GM18519 (cell line): ENCODE data around the gene CPEB4.

Experiments
- ATAC-seq: cut with Tn5 transposase; IDR thresholded peaks from one replicate; pipeline ENCODE4 v1.9.1; 2021; ENCODE audit warnings: mild to moderate bottlenecking, moderate library complexity; ENCODE audit not compliant: unreplicated experiment, low FRiP score

The CPEB4 gene

GRCh38 chr5:173909199-173909598 is 21.1 kb downstream of the CPEB4 start:
- ATAC-seq: no peak

DNA sequence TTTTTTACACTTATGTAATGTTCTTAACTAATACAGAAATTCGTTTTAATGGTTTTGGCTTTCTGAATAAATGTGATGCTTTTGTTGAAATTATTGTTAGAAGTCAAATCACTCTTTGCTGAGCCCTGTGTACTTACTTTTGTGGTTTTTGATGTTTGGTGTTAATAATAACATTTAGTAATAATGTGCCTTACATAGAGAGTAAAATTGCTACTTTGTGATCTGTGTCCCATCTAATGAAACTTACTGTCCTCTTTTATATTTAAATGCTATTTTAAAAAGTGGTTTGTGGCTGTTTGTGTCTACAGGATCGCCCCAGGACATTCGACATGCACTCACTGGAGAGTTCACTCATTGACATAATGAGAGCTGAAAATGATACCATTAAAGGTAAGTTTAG is 22.1 kb downstream of the CPEB4 start:
- no peak for ATAC-seq

- no peak for ATAC-seq
Observed at GRCh38 chr5:173911623-173912022, 23.5 kb downstream of the CPEB4 start.

GRCh38 chr5:173913686-173914321 is 25.7 kb downstream of the CPEB4 start:
- no peak for ATAC-seq

DNA sequence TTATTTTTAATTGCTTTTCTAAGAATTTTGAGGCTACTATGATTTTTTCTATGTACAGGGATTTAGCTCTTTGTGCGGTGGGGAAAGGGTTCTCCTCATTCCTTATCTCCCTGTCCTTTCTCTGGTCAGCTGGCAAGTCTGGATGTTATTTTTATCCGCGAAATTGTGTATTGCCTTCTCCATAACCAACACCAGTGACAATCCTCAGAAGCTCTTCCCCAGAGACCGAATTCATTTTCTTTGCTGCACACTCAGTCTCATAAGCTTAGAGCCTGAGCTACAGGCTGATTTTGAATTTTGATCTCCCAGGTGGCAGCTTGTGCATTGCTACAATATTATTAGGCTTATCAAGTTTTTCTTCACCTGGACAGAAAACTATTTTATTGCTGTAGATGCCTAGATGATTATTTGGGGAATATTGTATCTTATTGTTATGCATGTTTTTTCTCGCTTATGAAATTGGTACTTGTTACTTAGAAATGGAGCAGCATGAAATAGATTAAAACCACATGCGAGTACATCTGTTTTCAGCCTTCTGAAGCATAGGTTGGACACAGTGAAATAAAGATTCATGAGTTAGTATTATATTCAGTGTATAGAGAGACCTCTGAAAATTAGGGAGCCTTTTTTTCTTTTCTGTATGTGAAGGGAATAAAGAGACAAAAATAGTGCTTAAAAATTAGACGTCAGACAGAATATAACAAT is 27.3 kb downstream of the CPEB4 start:
- ATAC-seq: no peak

DNA sequence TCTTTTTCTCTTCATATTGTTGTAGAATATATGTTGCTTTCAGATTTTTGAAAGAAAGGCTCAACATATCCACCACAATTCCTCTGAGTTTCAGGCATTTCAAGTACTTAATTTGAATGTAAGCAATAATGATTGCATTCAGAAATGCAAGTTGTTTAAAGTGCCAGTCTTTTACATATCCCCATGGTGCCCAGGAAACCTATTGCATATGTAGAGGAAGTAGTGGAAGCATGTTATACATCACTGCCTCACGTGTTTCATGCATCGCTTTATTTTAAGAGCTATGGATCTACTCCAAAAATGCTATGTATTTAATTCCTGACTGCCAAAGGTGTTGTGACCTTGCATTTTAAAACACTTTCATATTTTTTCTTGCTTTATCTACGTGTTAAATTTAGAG is 28.1 kb downstream of the CPEB4 start:
- no peak for ATAC-seq

GRCh38 chr5:173917788-173918786 is 29.9 kb downstream of the CPEB4 start:
- ATAC-seq: peak; percentile 77

DNA sequence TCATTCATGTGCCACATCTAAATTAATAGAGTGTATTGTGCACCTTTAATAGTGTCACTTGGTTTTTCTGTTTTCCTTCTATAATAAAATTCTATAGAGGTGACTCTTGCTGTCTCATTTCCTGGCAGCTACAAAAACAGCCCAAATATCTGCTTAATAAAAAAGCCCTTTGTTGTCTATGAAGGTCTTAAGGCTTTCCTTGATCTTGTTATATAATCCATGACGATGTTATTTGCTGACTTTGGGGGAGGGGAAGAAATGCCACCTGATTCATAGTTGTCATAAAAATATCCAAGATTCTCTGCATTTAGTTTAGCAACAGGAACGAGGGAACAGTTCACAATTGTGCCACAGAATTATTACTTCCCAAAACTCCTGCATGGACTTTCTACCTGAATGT is 31.3 kb downstream of the CPEB4 start:
- ATAC-seq: no peak

GRCh38 chr5:173920024-173920753 is 32.0 kb downstream of the CPEB4 start:
- ATAC-seq: no peak

DNA sequence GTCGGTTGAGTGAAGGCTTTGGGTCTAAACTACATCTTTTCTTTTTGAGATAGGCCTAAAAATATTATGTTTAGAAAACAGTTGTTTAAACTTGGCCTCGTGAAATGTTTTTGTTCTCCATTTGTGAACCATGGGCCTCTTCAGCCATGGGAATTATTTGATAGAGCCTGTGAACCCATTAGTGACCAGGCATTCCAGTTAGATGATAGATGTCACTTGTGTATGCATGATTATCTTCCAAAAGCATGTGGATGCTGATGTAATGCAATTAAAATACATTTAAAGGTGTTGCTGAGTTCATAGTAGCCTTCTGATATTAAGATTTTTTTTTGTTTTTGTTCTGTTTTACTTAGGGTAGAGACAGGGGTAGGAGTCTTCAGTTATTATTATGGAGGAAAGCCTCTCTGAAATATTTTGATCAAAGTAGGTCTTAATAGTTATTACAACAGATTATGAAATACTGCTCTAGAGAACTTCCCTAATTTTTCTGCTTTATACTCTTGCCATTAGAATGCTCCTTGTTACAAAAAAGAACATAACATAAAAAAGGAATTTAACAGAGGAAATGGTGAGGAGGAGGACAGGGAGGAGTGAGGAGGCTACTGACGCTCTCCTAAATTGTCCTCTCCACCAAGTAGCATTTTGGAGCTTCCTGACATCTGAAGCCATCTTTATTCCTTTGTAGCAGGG is 32.9 kb downstream of the CPEB4 start:
- ATAC-seq: no peak

- no peak for ATAC-seq
Observed at GRCh38 chr5:173922527-173922926, 34.4 kb downstream of the CPEB4 start.

- no peak for ATAC-seq
Observed at GRCh38 chr5:173923218-173924095, 35.3 kb downstream of the CPEB4 start.

DNA sequence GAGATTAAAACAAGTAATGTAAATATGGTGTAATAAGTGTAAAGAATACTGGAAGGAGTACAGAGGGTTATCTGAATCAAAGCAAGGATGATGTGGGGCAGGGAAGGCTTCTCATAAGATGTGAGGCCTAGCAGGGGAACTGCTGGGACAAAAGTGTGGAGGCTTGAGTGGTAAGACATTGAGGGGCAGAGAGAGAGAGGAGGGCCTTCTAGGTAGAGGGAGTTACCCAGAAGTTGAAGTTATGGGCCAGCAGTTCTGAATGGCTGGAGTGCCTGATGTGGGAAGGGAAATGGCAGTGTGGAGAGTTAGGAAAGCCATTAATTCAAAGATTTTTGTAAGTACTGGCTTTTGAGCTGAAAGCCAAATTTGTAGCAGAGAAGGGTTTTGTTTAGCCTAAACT is 36.8 kb downstream of the CPEB4 start:
- no peak for ATAC-seq

- ATAC-seq: no peak
Observed at GRCh38 chr5:173925449-173926071, 37.4 kb downstream of the CPEB4 start.

DNA sequence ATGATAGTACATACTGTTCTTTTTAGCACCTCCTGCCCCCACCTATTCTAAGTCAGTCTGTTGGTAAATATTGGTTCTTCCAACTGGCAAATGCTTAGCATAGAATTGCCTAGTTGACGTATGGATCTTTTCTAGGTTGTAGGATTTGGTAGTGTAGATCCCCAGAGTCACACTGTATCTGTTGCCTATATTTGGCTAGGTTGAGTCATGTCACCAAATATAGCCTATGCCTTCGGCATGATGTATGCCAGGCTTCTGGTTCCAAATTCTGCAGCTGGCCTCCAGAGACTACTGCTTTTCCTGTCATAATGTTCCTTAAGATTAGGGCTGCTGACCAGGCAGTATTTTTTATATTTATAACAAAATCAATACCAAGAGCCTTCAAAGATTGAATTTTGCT is 38.2 kb downstream of the CPEB4 start:
- ATAC-seq: no peak

GRCh38 chr5:173928871-173929574 is 40.9 kb downstream of the CPEB4 start:
- ATAC-seq: no peak

GRCh38 chr5:173932695-173933139 is 44.6 kb downstream of the CPEB4 start:
- ATAC-seq: no peak

GRCh38 chr5:173933901-173934300 is 45.8 kb downstream of the CPEB4 start:
- ATAC-seq: no peak
